ENCODE measurements around the gene FOXK2.

The FOXK2 gene

GRCh38 chr17:82590881-82591539, 71.5 kb downstream of the FOXK2 start:
- no peak for DNase-seq (ENCODE audit: low spot score)

- DNase-seq (ENCODE audit: low spot score): no peak
Observed at GRCh38 chr17:82592289-82592766, 72.8 kb downstream of the FOXK2 start.

GRCh38 chr17:82592767-82593589, 73.4 kb downstream of the FOXK2 start:
- DNase-seq (ENCODE audit: low spot score): peak; percentile 42

- no peak for DNase-seq (ENCODE audit: low spot score)
Observed at GRCh38 chr17:82593590-82594087, 74.1 kb downstream of the FOXK2 start.

- no peak for DNase-seq (ENCODE audit: low spot score)
Observed at GRCh38 chr17:82594571-82594970, 75.0 kb downstream of the FOXK2 start.

GRCh38 chr17:82595893-82596292, 76.4 kb downstream of the FOXK2 start:
- DNase-seq (ENCODE audit: low spot score): no peak

GRCh38 chr17:82596296-82596695, 76.8 kb downstream of the FOXK2 start:
- DNase-seq (ENCODE audit: low spot score): no peak

- no peak for DNase-seq (ENCODE audit: low spot score)
Observed at GRCh38 chr17:82596837-82597672, 77.5 kb downstream of the FOXK2 start.

GRCh38 chr17:82598256-82599119, 79.0 kb downstream of the FOXK2 start:
- DNase-seq (ENCODE audit: low spot score): no peak

- peak; percentile 70 for DNase-seq (ENCODE audit: low spot score)
Observed at GRCh38 chr17:82599674-82600661, 80.4 kb downstream of the FOXK2 start.

- DNase-seq (ENCODE audit: low spot score): no peak
Observed at GRCh38 chr17:82600731-82601446, 81.4 kb downstream of the FOXK2 start.

- DNase-seq (ENCODE audit: low spot score): no peak
Observed at GRCh38 chr17:82601447-82602000, 82.0 kb downstream of the FOXK2 start.

- DNase-seq (ENCODE audit: low spot score): no peak
Observed at GRCh38 chr17:82602487-82602886, 83.0 kb downstream of the FOXK2 start.

- no peak for DNase-seq (ENCODE audit: low spot score)
Observed at GRCh38 chr17:82602986-82603710, 83.6 kb downstream of the FOXK2 start.

- DNase-seq (ENCODE audit: low spot score): no peak
Observed at GRCh38 chr17:82603981-82604448, 84.5 kb downstream of the FOXK2 start.

GRCh38 chr17:82604532-82604931, 85.0 kb downstream of the FOXK2 start:
- no peak for DNase-seq (ENCODE audit: low spot score)

GRCh38 chr17:82605939-82606600, 86.5 kb downstream of the FOXK2 start:
- DNase-seq (ENCODE audit: low spot score): no peak

GRCh38 chr17:82608816-82609215, 89.3 kb downstream of the FOXK2 start:
- DNase-seq (ENCODE audit: low spot score): no peak
